SU-DHL-6 (cell line): ENCODE data around the gene ZNF550.

ENCODE experiments used
- H2AFZ ChIP-seq: fragments of 200-600 bp; sonication (generic); 2 replicates; pipeline ENCODE4 v1.6.1; 2014; ENCODE audit warnings: low read depth, mild to moderate bottlenecking, moderate library complexity, mixed read lengths, antibody characterized with exemption, low read length; ENCODE audit not compliant: severe bottlenecking
- H3F3A ChIP-seq: fragments of 200-600 bp; shearing (Covaris generic); 2 replicates; pipeline ENCODE4 v1.6.0; 2016; ENCODE audit warnings: antibody characterized with exemption, mild to moderate bottlenecking; ENCODE audit not compliant: insufficient read depth
- H3K27ac ChIP-seq: fragments of 200-600 bp; sonication (generic); 2 replicates; pipeline ENCODE4 v1.5.1; 2016; ENCODE audit warnings: low read depth, mild to moderate bottlenecking, low read length, moderate library complexity, mixed read lengths
- H3K27me3 ChIP-seq: fragments of 200-600 bp; sonication (generic), shearing (Covaris generic); 2 replicates; pipeline ENCODE4 v1.6.0; 2014; ENCODE audit warnings: mild to moderate bottlenecking, low read length
- H3K36me3 ChIP-seq: fragments of 200-600 bp; sonication (generic); 2 replicates; pipeline ENCODE4 v1.6.1; 2014; ENCODE audit warnings: mild to moderate bottlenecking, low read length, mixed read lengths
- H3K4me2 ChIP-seq: fragments of 300-600, 200-600 bp; shearing (Covaris generic), sonication (generic); 2 replicates; pipeline ENCODE4 v1.6.0; 2014; ENCODE audit warnings: low read length, low read depth, mild to moderate bottlenecking; ENCODE audit not compliant: poor library complexity, severe bottlenecking
- H3K4me3 ChIP-seq: fragments of 200-600 bp; sonication (generic); 2 replicates; pipeline ENCODE4 v1.5.1; 2014; ENCODE audit warnings: antibody characterized with exemption, low read length, mild to moderate bottlenecking, mixed read lengths; ENCODE audit not compliant: insufficient read depth, poor library complexity, severe bottlenecking
- H3K79me2 ChIP-seq: fragments of 200-600 bp; sonication (generic); 2 replicates; pipeline ENCODE4 v1.6.1; 2014; ENCODE audit warnings: mild to moderate bottlenecking, low read length, moderate library complexity; ENCODE audit not compliant: insufficient read depth
- H3K9ac ChIP-seq: fragments of 200-600 bp; sonication (generic); 2 replicates; pipeline ENCODE4 v1.7.0; 2014; ENCODE audit warnings: mild to moderate bottlenecking, low read length
- H3K9me2 ChIP-seq: fragments of 200-600 bp; sonication (generic); replicated peaks from 2 replicates; pipeline ENCODE4 v1.6.1; 2014; ENCODE audit warnings: low read length; ENCODE audit not compliant: insufficient read depth
- H3K9me3 ChIP-seq: fragments of 200-600 bp; sonication (generic); 2 replicates; pipeline ENCODE4 v1.6.1; 2014; ENCODE audit warnings: low read length, mixed read lengths; ENCODE audit not compliant: insufficient read depth
- H4K20me1 ChIP-seq: fragments of 200-600 bp; sonication (generic); 2 replicates; pipeline ENCODE4 v1.6.1; 2014; ENCODE audit warnings: low read depth, mild to moderate bottlenecking, antibody characterized with exemption, low read length, moderate library complexity, mixed read lengths
- EZH2phosphoT487 ChIP-seq: fragments of 200-600 bp; sonication (generic), shearing (Covaris generic); conservative IDR thresholded peaks from 2 replicates; pipeline ENCODE4 v1.6.1; 2018; ENCODE audit warnings: mild to moderate bottlenecking, antibody characterized with exemption, low read length, moderate library complexity, mixed read lengths
- TF ChIP-seq, protein P1 (sequence below): fragments of 200-600 bp; sonication (generic); IDR thresholded peaks from one replicate; pipeline ENCODE4 v1.5.1; 2017; ENCODE audit warnings: antibody characterized with exemption, mild to moderate bottlenecking, low read length, moderate library complexity; ENCODE audit not compliant: insufficient read depth, poor library complexity, severe bottlenecking

The ZNF550 gene

DNA sequence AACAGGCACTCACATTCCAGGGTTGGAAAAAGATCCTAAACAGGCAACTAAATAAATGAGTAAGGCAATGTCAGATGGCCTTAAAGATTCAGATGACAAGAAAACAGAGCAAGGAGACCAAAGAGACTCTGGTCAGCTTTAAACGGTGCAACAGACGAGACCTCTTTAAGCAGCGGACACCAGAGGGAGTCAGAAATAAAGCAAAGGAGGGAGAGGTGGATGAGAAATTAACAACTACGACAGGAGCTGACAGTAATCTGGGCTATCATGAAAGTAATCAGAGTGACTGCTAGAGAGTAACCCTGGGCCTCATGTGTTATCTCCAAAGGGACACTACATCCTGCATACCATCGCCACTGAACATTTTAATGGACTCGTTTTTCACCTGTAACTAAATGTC is 1.1 kb downstream of the ZNF550 start:
- TF ChIP-seq, protein P1, sequence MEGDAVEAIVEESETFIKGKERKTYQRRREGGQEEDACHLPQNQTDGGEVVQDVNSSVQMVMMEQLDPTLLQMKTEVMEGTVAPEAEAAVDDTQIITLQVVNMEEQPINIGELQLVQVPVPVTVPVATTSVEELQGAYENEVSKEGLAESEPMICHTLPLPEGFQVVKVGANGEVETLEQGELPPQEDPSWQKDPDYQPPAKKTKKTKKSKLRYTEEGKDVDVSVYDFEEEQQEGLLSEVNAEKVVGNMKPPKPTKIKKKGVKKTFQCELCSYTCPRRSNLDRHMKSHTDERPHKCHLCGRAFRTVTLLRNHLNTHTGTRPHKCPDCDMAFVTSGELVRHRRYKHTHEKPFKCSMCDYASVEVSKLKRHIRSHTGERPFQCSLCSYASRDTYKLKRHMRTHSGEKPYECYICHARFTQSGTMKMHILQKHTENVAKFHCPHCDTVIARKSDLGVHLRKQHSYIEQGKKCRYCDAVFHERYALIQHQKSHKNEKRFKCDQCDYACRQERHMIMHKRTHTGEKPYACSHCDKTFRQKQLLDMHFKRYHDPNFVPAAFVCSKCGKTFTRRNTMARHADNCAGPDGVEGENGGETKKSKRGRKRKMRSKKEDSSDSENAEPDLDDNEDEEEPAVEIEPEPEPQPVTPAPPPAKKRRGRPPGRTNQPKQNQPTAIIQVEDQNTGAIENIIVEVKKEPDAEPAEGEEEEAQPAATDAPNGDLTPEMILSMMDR, result no peak
- no peak for TF ChIP-seq EZH2phosphoT487
- peaks cover 6% of the 10 kb centered on the region; the same call in 1 of the 2 replicates for H3K79me2 ChIP-seq
- no peak overlapping the region for H3K27ac ChIP-seq
- no peaks in the 10 kb centered on the region for H3K27me3 ChIP-seq
- no peaks in the 10 kb centered on the region for H3F3A ChIP-seq
- no peaks in the 10 kb centered on the region for H4K20me1 ChIP-seq
- peaks cover 5% of the 10 kb centered on the region; the same call in 1 of the 2 replicates for H3K36me3 ChIP-seq
- no peak overlapping the region for H2AFZ ChIP-seq
- H3K4me3 ChIP-seq, result peak overlapping the region; percentile 62
- peak overlapping the region; percentile 73 for H3K9ac ChIP-seq
- H3K9me2 ChIP-seq, result no peaks in the 10 kb centered on the region
- peaks cover 23% of the 10 kb centered on the region; the same call in 1 of the 2 replicates for H3K9me3 ChIP-seq
- H3K4me2 ChIP-seq, result peak overlapping the region; percentile 67

DNA sequence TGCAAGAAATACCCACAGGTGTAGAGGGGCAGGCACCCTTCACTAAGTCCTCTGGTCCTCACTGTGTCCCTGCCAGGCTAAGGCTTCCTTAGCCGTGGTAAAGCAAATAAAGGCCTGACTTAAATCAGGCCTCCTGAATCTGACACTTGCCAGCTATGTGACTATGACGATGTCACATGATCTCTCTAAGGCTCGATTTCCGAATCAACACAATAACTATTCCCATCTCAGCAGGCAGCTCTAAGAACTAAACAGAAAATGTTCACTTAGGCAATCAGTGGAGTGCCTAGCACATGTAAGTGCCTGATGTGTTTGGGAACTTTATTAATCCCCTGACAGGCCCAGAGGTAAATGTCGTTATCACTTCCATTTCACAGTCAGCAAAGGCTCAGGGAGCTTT is 2.0 kb downstream of the ZNF550 start:
- Histone ChIP-seq H3K9me3 (peaks cover 18% of the 10 kb centered on the region; the same call in 1 of the 2 replicates), H3K27me3 (no peaks in the 10 kb centered on the region), H3K4me2 (no peak overlapping the region), H3K79me2 (peaks cover 6% of the 10 kb centered on the region; the same call in 1 of the 2 replicates), H3K27ac (no peak overlapping the region), H3K9ac (no peak overlapping the region), H3K9me2 (no peaks in the 10 kb centered on the region), H4K20me1 (no peaks in the 10 kb centered on the region), H3K36me3 (peaks cover 5% of the 10 kb centered on the region; the same call in 1 of the 2 replicates), H3K4me3 (no peak overlapping the region), H2AFZ (no peak overlapping the region), H3F3A (no peaks in the 10 kb centered on the region)
- TF ChIP-seq EZH2phosphoT487, result no peak
- TF ChIP-seq, protein P1, result no peak

DNA sequence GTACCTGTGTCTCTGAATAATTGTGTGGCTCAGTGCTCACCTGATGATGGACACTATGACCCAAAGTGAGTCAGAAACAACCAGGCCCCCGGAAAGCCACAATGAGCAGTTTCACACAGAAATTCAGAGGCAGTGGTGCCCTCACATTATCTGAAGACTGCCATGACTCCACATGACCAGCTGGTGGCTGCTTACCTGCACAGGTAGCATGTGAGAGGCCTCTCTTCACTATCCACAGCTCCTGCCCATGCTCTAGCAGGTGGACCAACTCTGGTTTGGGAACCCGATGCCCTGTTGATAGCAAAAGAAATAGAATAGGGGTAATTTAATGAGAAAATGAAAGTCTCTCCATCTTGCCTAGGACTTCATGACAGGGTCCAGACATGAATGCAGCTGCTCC is 7.2 kb downstream of the ZNF550 start:
- Histone ChIP-seq H3K36me3 (peaks cover 23% of the 10 kb centered on the region), H3K9me3 (peaks cover 8% of the 10 kb centered on the region; the same call in 1 of the 2 replicates), H3K27me3 (no peaks in the 10 kb centered on the region), H3K4me2 (no peak overlapping the region), H4K20me1 (no peaks in the 10 kb centered on the region), H3K9me2 (no peaks in the 10 kb centered on the region), H3K27ac (no peak overlapping the region), H3F3A (no peaks in the 10 kb centered on the region), H3K79me2 (no peaks in the 10 kb centered on the region), H3K4me3 (no peak overlapping the region), H3K9ac (no peak overlapping the region), H2AFZ (no peak overlapping the region)
- TF ChIP-seq, protein P1, result no peak
- no peak for TF ChIP-seq EZH2phosphoT487
